Endothelial cell (in vitro differentiated cells): ENCODE data around the gene RNF141. TPM values are rescaled to one million over a fixed set of nuclear protein-coding genes. Genes with fewer than 3 reads are reported as not detected.
A peak's percentile ranks its signal among the peaks of the same experiment; 100 is the strongest.

Experiments
- DNase-seq: peaks from one replicate; pipeline ENCODE4 v3.0.0; 2021; ENCODE audit warnings: low spot score
- H3K27ac Mint-ChIP-seq: one replicate; pipeline ENCODE4 v1.8.0; 2021; ENCODE audit warnings: mixed read lengths, inconsistent platforms; ENCODE audit not compliant: unreplicated experiment
- H3K27me3 Mint-ChIP-seq: one replicate; pipeline ENCODE4 v1.8.0; 2021; ENCODE audit warnings: mild to moderate bottlenecking, moderate library complexity, mixed read lengths, inconsistent platforms; ENCODE audit not compliant: unreplicated experiment
- H3K36me3 Mint-ChIP-seq: one replicate; pipeline ENCODE4 v1.8.0; 2021; ENCODE audit warnings: mild to moderate bottlenecking, low read depth, mixed read lengths, inconsistent platforms; ENCODE audit not compliant: unreplicated experiment
- H3K4me1 Mint-ChIP-seq: one replicate; pipeline ENCODE4 v1.8.0; 2021; ENCODE audit warnings: mild to moderate bottlenecking, mixed read lengths, inconsistent platforms; ENCODE audit not compliant: unreplicated experiment
- H3K4me3 Mint-ChIP-seq: one replicate; pipeline ENCODE4 v1.8.0; 2021; ENCODE audit warnings: mild to moderate bottlenecking, mixed read lengths, inconsistent platforms; ENCODE audit not compliant: unreplicated experiment
- H3K9me3 Mint-ChIP-seq: one replicate; pipeline ENCODE4 v1.8.0; 2021; ENCODE audit warnings: mixed read lengths, inconsistent platforms; ENCODE audit not compliant: unreplicated experiment
- CTCF ChIP-seq: fragments of 200-600 bp; sonication (generic); IDR thresholded peaks from one replicate; pipeline ENCODE4 v1.5.0; 2021; ENCODE audit warnings: antibody characterized with exemption; ENCODE audit not compliant: unreplicated experiment
- total RNA-seq: library from RNA; stranded (reverse); fragmentation: NEBNext Ultra II Directional; extraction: Animal tissue kit (Norgen Biotek cat#: 25700); gene quantifications from one replicate; pipeline ENCODE4 v1.2.1, GENCODE V29; 2021; ENCODE audit not compliant: unreplicated experiment

RNF141 gene
- total RNA-seq, 1 donor from 2014 or later, result 32.8 TPM

DNA sequence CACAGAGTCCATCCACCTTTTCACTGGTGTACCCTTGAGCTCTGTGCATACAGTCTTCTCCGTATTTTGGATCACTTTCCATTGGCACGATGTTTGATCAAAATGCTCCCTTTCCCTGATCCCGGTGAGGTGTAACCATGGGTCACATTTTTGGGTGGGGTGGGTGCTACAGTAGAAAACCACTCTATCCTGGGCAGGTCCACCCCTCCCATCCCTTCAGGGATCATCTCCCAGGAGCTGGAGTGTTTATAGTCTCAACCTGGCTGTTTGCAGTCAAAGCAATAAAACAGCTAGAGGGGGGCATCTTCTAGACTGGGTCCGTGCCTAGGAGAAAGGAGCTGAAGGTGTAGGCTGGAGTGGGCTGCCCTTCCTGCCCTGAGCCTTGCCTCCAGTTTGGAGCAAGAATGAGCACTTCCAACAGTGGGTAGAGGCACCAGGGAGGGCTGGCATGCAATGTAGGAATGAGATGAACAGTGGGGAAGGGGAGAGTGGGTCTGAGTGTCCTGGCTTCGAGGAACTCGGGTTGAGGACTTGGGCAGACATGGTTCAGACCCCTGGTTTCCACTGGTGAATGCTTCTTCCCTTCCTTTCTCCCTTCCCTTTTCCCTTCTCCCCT is 38.8 kb downstream of the RNF141 start:
- Mint-ChIP-seq H3K27me3 (peaks cover 6% of the 10 kb centered on the region), H3K4me3 (no peak overlapping the region), H3K9me3 (no peaks in the 10 kb centered on the region), H3K27ac (peak overlapping the region; percentile 64), H3K36me3 (peaks cover 28% of the 10 kb centered on the region), H3K4me1 (no peaks in the 10 kb centered on the region)
- no peak for DNase-seq
- TF ChIP-seq CTCF, result no peak

DNA sequence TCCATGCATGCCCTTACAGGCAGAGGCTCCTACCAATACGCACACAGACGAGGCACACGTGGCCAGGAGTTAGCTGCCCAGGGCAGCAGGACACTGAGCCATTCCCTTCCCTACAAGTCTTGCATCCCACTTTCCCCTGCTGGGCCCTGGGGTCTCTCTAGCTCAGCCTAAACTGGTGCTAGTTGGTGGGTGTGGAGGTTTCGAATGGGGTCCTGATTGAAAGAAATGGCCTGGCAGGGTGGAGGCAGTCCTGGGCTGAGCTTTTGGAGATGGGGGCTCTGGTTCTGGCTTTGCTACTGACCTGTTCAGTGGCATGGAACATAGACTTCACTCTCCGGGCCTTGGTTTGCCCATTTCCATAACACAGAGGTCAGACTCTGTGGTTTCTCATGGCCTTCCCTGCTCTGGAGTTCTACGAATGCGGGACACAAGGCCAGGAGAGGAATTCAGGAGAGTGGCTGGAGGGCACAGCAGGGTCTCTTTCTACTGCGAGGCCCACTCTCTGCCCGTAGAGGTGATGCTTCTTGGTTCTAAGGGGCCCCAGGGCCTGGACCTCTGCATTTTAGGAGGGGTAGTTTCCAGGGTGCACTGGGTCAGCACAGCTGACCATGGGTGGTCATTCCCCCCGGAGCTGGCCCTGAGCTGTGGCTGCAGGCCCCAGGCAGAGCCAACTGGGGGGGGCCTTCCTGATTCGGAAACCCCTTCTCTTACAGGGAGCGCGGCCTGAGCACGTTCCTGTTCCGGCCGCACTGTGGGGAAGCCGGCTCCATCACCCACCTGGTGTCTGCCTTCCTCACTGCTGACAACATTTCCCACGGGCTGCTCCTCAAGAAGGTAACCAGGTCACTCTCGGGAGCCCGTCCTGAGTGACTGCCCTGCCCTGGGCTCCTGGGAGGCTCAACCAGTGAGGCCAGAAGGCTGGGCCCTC is 40.0 kb downstream of the RNF141 start:
- DNase-seq, result no peak
- Mint-ChIP-seq H3K27ac (no peak overlapping the region), H3K36me3 (peaks cover 35% of the 10 kb centered on the region), H3K27me3 (peaks cover 6% of the 10 kb centered on the region), H3K9me3 (no peaks in the 10 kb centered on the region), H3K4me1 (no peaks in the 10 kb centered on the region), H3K4me3 (no peak overlapping the region)
- no peak for TF ChIP-seq CTCF

DNA sequence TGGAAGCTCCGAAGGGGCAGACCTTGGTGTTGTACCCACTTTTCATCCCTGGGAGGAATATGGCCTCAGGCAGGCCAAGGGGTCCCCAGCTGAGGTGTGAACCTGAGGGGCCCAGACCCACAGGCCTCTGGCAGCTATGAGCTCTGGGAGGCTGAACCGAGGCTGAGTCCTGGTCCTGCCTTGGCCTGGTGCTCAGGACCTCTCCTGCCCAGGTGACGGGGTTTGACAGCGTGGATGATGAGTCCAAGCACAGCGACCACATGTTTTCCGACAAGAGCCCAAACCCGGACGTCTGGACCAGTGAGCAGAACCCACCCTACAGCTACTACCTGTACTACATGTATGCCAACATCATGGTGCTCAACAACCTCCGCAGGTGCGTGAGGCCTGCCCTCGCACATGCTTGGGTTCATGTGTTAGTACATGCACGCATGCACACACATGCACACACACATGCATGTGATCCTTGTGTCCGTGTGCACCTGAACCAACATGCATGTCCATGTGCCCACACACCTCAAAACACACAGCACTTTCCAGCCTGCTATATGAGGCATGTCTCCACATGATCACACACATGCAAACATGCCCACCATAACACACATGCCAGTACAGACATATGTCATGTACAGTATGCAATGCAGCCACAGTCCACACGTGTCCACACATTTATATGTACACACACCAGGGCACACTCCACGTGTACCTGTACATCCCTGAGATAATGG is 40.9 kb downstream of the RNF141 start:
- H3K27ac Mint-ChIP-seq, result no peak overlapping the region
- peak overlapping the region; percentile 8 for H3K4me3 Mint-ChIP-seq
- no peak for DNase-seq
- H3K27me3 Mint-ChIP-seq, result peaks cover 6% of the 10 kb centered on the region
- H3K4me1 Mint-ChIP-seq, result no peaks in the 10 kb centered on the region
- TF ChIP-seq CTCF, result no peak
- H3K9me3 Mint-ChIP-seq, result no peaks in the 10 kb centered on the region
- peaks cover 35% of the 10 kb centered on the region for H3K36me3 Mint-ChIP-seq

- TF ChIP-seq CTCF, result no peak
- no peak for DNase-seq
- Mint-ChIP-seq H3K9me3 (no peaks in the 10 kb centered on the region), H3K27ac (no peak overlapping the region), H3K27me3 (peaks cover 6% of the 10 kb centered on the region), H3K4me3 (no peak overlapping the region), H3K4me1 (no peaks in the 10 kb centered on the region), H3K36me3 (peaks cover 38% of the 10 kb centered on the region)
These were observed 41.5 kb downstream of the RNF141 start for GRCh38 chr11:10499452-10499851.
